HEK293 (cell line): ENCODE data around the gene GREB1L.

Source experiments
- CTCF ChIA-PET: fragments of 350-600 bp; formaldehyde crosslinking; extraction: SDS; loops from one replicate; lab custom pipeline; 2021; ENCODE audit warnings: antibody characterized with exemption; lab: Yijun Ruan, JAX
- POLR2A ChIA-PET: fragments of 300-600 bp; formaldehyde crosslinking; extraction: SDS; loops from one replicate; lab custom pipeline; 2020; ENCODE audit warnings: antibody characterized with exemption, inconsistent platforms; lab: Yijun Ruan, JAX
- H3K27ac ChIP-seq: fragments of 200-500 bp; sonication (Bioruptor generic); 2 replicates; pipeline ENCODE4 v1.5.1; 2014; ENCODE audit warnings: low read depth, low read length, control low read depth, inconsistent platforms; ENCODE audit errors: extremely low read depth
- H3K36me3 ChIP-seq, 2 experiments: fragments of 200-500 bp in 1 of 2; sonication (Bioruptor generic) in 1 of 2; 1 replicate in 1 of 2; 2 replicates in 1 of 2; pipeline ENCODE4 v1.5.1; 2014 to 2017; ENCODE audit warnings: inconsistent platforms in 2 of 2, low read length in 2 of 2; ENCODE audit not compliant: control insufficient read depth in 2 of 2, insufficient read depth in 1 of 2
- H3K4me1 ChIP-seq: fragments of 200-500 bp; sonication (Bioruptor generic); 2 replicates; pipeline ENCODE4 v1.5.1; 2014; ENCODE audit warnings: mild to moderate bottlenecking, low read length, inconsistent platforms; ENCODE audit not compliant: control insufficient read depth, insufficient read depth
- H3K4me3 ChIP-seq: 2 replicates; pipeline ENCODE4 v1.5.1; 2011; ENCODE audit warnings: low read depth, mild to moderate bottlenecking, control low read depth, low read length, moderate library complexity
- H3K9me3 ChIP-seq: fragments of 200-500 bp; sonication (Bioruptor generic); 2 replicates; pipeline ENCODE4 v1.5.1; 2014; ENCODE audit warnings: low read depth, low read length, inconsistent platforms; ENCODE audit not compliant: control insufficient read depth, insufficient read depth
- ATF2 ChIP-seq: fragments of 450-650 bp; formaldehyde crosslinking; IDR thresholded peaks from 2 replicates; pipeline ENCODE4 v1.5.1; 2016; ENCODE audit warnings: missing biosample characterization, missing genetic modification characterization, low read depth
- MEIS1 ChIP-seq: sonication (generic); formaldehyde crosslinking; IDR thresholded peaks from 2 replicates; pipeline ENCODE4 v1.8.1; 2022; ENCODE audit warnings: missing genetic modification reagents, mild to moderate bottlenecking, borderline replicate concordance
- YY2 ChIP-seq: fragments of 450-650 bp; formaldehyde crosslinking; IDR thresholded peaks from 2 replicates; pipeline ENCODE4 v1.5.1; 2016; ENCODE audit warnings: missing biosample characterization, missing genetic modification characterization
- ZBTB20 ChIP-seq: fragments of 450-650 bp; formaldehyde crosslinking; IDR thresholded peaks from 2 replicates; pipeline ENCODE4 v1.5.1; 2016; ENCODE audit warnings: missing biosample characterization, missing genetic modification characterization
- ZBTB48 ChIP-seq: fragments of 450-650 bp; formaldehyde crosslinking; IDR thresholded peaks from 2 replicates; pipeline ENCODE4 v1.5.1; 2016; ENCODE audit warnings: missing biosample characterization, missing genetic modification characterization
- ZNF112 ChIP-seq: fragments of 450-650 bp; formaldehyde crosslinking; IDR thresholded peaks from 2 replicates; pipeline ENCODE4 v1.5.0; 2017; ENCODE audit warnings: missing biosample characterization, missing genetic modification characterization
- ZNF155 ChIP-seq: fragments of 450-650 bp; formaldehyde crosslinking; IDR thresholded peaks from 2 replicates; pipeline ENCODE4 v1.5.1; 2016; ENCODE audit warnings: missing biosample characterization, missing genetic modification characterization
- ZNF16 ChIP-seq: fragments of 450-650 bp; formaldehyde crosslinking; IDR thresholded peaks from 2 replicates; pipeline ENCODE4 v1.5.1; 2016; ENCODE audit warnings: low read depth, missing biosample characterization, missing genetic modification characterization
- ZNF169 ChIP-seq: fragments of 450-650 bp; formaldehyde crosslinking; IDR thresholded peaks from 2 replicates; pipeline ENCODE4 v1.5.1; 2016; ENCODE audit warnings: missing biosample characterization, missing genetic modification characterization
- ZNF214 ChIP-seq: fragments of 450-650 bp; formaldehyde crosslinking; IDR thresholded peaks from 2 replicates; pipeline ENCODE4 v1.5.1; 2017; ENCODE audit warnings: missing biosample characterization, mild to moderate bottlenecking, missing genetic modification characterization, borderline replicate concordance
- ZNF239 ChIP-seq: fragments of 450-650 bp; formaldehyde crosslinking; IDR thresholded peaks from 2 replicates; pipeline ENCODE4 v1.5.1; 2016; ENCODE audit warnings: missing biosample characterization, missing genetic modification characterization
- ZNF341 ChIP-seq: fragments of 450-650 bp; formaldehyde crosslinking; IDR thresholded peaks from 2 replicates; pipeline ENCODE4; 2016; ENCODE audit warnings: low read depth, missing biosample characterization, missing genetic modification characterization
- ZNF362 ChIP-seq: fragments of 450-650 bp; formaldehyde crosslinking; IDR thresholded peaks from 2 replicates; pipeline ENCODE4 v1.5.1; 2016; ENCODE audit warnings: missing biosample characterization, missing genetic modification characterization
- ZNF391 ChIP-seq: fragments of 450-650 bp; formaldehyde crosslinking; IDR thresholded peaks from 2 replicates; pipeline ENCODE4 v1.5.1; 2016; ENCODE audit warnings: low read depth, missing biosample characterization, missing genetic modification characterization, borderline replicate concordance
- ZNF426 ChIP-seq: fragments of 450-650 bp; formaldehyde crosslinking; IDR thresholded peaks from 2 replicates; pipeline ENCODE4 v1.5.1; 2017; ENCODE audit warnings: missing biosample characterization, missing genetic modification characterization, mild to moderate bottlenecking, inconsistent platforms, moderate library complexity
- ZNF501 ChIP-seq: fragments of 450-650 bp; formaldehyde crosslinking; IDR thresholded peaks from 2 replicates; pipeline ENCODE4 v1.5.1; 2016; ENCODE audit warnings: missing biosample characterization, missing genetic modification characterization
- ZNF555 ChIP-seq: fragments of 450-650 bp; formaldehyde crosslinking; conservative IDR thresholded peaks from 2 replicates; pipeline ENCODE4 v1.5.1; 2017; ENCODE audit warnings: missing biosample characterization, mild to moderate bottlenecking, missing genetic modification characterization, inconsistent platforms
- ZNF600 ChIP-seq: fragments of 450-650 bp; formaldehyde crosslinking; IDR thresholded peaks from 2 replicates; pipeline ENCODE4 v1.5.1; 2016; ENCODE audit warnings: missing biosample characterization, missing genetic modification characterization
- ZNF624 ChIP-seq: fragments of 450-650 bp; formaldehyde crosslinking; IDR thresholded peaks from 2 replicates; pipeline ENCODE4 v1.5.1; 2017; ENCODE audit warnings: missing biosample characterization, missing genetic modification characterization
- ZNF707 ChIP-seq: fragments of 450-650 bp; formaldehyde crosslinking; IDR thresholded peaks from 2 replicates; pipeline ENCODE4 v1.5.1; 2016; ENCODE audit warnings: missing biosample characterization, missing genetic modification characterization
- ZNF76 ChIP-seq: fragments of 450-650 bp; formaldehyde crosslinking; IDR thresholded peaks from 2 replicates; pipeline ENCODE4; 2016; ENCODE audit warnings: low read depth, missing biosample characterization, missing genetic modification characterization, borderline replicate concordance
- ZNF830 ChIP-seq: fragments of 450-650 bp; IDR thresholded peaks from 2 replicates; pipeline ENCODE4 v1.5.0; 2018; ENCODE audit warnings: missing biosample characterization, missing genetic modification characterization, low read depth, mild to moderate bottlenecking, moderate library complexity
- TF ChIP-seq, protein P1 (sequence below): fragments of 450-650 bp; formaldehyde crosslinking; IDR thresholded peaks from 2 replicates; pipeline ENCODE4 v1.5.1; 2016; ENCODE audit warnings: missing biosample characterization, missing genetic modification characterization

GREB1L gene

DNA sequence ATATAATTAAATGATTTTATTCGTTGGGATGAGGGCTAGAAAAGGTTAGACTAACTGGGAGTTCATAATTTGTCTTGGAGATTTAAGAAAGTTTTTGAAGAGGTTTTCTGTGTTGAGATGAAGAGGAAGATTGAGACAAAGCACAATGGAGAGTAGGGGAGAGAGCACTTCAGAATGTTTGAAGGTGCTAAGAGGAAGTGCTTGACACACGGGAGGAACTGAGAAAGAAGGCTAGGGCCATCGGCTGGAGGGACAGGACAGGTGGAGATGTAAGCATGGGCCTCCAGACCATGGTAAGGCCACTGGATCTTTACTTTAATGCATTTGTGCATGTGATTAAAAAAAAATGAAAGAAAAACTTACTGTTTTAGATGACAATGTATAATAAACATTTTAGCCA lies 31.5 kb downstream of the GREB1L start (continued):
- TF ChIP-seq ATF2 (tag by site-specific recombination) (no peak), ZNF16 (tag by site-specific recombination) (no peak), ZNF426 (tag by site-specific recombination) (no peak), ZNF76 (tag by site-specific recombination) (no peak), ZNF362 (tag by site-specific recombination) (no peak), ZBTB48 (tag by site-specific recombination) (no peak)

- POLR2A ChIA-PET = no interaction called here
- Histone ChIP-seq H3K27ac (no peak overlapping the region), H3K9me3 (no peaks in the 10 kb centered on the region), H3K4me3 (no peak overlapping the region), H3K36me3 (no peaks in the 10 kb centered on the region; a peak in 1 of 3 replicates), H3K4me1 (no peaks in the 10 kb centered on the region)
- TF ChIP-seq, protein P1, sequence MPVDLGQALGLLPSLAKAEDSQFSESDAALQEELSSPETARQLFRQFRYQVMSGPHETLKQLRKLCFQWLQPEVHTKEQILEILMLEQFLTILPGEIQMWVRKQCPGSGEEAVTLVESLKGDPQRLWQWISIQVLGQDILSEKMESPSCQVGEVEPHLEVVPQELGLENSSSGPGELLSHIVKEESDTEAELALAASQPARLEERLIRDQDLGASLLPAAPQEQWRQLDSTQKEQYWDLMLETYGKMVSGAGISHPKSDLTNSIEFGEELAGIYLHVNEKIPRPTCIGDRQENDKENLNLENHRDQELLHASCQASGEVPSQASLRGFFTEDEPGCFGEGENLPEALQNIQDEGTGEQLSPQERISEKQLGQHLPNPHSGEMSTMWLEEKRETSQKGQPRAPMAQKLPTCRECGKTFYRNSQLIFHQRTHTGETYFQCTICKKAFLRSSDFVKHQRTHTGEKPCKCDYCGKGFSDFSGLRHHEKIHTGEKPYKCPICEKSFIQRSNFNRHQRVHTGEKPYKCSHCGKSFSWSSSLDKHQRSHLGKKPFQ (tag by site-specific recombination) = no peak
- TF ChIP-seq ZNF112 (tag by site-specific recombination) (no peak), ZNF624 (tag by site-specific recombination) (no peak), ZNF600 (tag by site-specific recombination) (no peak), ZNF501 (no peak), ZNF155 (tag by site-specific recombination) (no peak), MEIS1 (CRISPR knock-in tag) (no peak), ZNF239 (tag by site-specific recombination) (no peak), ZNF555 (no peak)
- CTCF ChIA-PET = no interaction called here
Measured at GRCh38 chr18:21275645-21276044, 33.6 kb downstream of the GREB1L start.

DNA sequence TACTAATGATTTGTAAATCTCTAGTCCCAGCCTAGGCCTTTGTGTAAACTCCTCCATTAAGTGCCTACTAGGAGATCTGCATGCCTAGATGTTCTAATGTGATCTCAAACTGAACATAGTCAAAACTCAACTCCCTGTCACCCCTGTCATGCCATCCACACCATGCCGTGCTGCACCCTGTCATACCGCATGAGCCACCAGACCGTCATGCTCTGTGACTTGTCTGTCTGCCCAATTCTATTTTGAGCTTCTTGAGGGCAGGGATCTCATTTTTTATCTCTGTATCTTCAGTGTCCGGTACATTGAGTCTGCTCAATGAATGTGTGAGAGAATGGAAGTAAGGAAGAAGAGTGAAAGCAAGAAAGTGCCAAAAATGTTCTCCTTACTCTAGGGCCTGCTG lies 35.5 kb downstream of the GREB1L start:
- TF ChIP-seq YY2 (tag by site-specific recombination) = no peak
- TF ChIP-seq ZBTB20 (tag by site-specific recombination) = no peak
- TF ChIP-seq ZNF169 (tag by site-specific recombination) = no peak
- TF ChIP-seq ZNF707 = no peak
- no peak for TF ChIP-seq ZNF391 (tag by site-specific recombination)
- TF ChIP-seq ZNF426 (tag by site-specific recombination) = no peak
- TF ChIP-seq ZNF830 (tag by site-specific recombination) = no peak
- no peak for TF ChIP-seq ZNF214 (tag by site-specific recombination)
- no peak for TF ChIP-seq ZNF341 (tag by site-specific recombination)
- Histone ChIP-seq H3K4me1 (no peaks in the 10 kb centered on the region), H3K27ac (no peak overlapping the region), H3K9me3 (no peaks in the 10 kb centered on the region), H3K4me3 (no peak overlapping the region), H3K36me3 (no peaks in the 10 kb centered on the region; a peak in 1 of 3 replicates)
- ChIA-PET POLR2A (no interaction called here), CTCF (no interaction called here)
